ENCODE data around the gene MLST8.

Gene MLST8, protein sequence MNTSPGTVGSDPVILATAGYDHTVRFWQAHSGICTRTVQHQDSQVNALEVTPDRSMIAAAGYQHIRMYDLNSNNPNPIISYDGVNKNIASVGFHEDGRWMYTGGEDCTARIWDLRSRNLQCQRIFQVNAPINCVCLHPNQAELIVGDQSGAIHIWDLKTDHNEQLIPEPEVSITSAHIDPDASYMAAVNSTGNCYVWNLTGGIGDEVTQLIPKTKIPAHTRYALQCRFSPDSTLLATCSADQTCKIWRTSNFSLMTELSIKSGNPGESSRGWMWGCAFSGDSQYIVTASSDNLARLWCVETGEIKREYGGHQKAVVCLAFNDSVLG

DNA sequence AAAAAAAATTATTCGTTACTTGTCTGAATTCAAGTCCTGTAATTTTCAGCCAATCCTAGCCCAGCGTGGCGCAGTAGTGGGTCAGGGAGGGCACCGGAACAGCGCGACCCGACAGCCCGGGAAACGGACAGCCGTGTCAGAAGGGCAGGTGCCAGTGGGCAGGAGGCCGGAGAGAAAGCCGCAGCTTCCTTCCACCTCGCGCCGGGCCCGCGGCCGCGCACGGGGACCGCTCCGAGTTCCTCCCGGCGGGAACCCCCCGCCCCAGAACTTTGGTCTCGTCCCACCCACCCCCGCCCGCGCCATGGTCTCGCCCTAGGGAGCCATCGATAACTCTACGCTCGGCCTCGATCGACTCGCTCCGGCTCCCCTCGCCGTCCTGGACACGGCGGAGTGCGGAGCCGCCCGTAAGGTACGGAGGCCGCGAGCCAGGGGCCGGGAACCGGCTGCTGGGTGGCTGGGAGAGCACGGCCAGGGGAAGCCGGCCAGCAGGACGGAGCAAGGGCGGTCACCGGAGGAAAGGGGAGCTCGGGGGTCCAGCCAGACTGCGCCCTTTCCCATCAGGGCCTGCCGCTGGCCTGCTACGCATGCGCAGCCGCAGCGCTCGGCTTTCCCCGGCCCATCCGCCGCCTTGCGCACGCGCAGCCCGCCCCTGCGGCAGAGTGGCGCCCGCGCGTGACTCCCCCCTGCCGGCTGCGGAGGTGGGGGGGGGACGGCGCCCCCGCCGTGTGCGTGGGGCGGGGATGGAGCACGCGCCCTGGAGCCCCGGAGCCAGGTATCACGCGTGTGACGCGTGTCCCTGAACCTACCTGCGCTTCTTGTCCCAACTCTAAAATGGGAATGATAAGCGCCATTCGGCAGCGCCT is at the start of gene MLST8:
TSS of gene MLST8 (plus strand) at position 351 of the 863 bp plus-strand sequence. CDS start 632 bp downstream, outside the sequence.
- Histone ChIP-seq H2AFZ (ENCODE audit: low read length) (peak within 1 kb of the TSS; percentile 77), H3K9me2 (replicated peaks; ENCODE audit: insufficient read depth, low read length) (no peaks in the 10 kb centered on the region), H3K79me2 (ENCODE audit: low read length) (peaks cover 27% of the 10 kb centered on the region), H3K4me3 (ENCODE audit: low read length) (peak within 1 kb of the TSS; percentile 98), H3K27me3 (replicated peaks; ENCODE audit: insufficient read depth, low read length) (peaks cover 16% of the 10 kb centered on the region), H3K9me3 (replicated peaks; ENCODE audit: insufficient read depth, low read length) (no peaks in the 10 kb centered on the region), H3K36me3 (replicated peaks; ENCODE audit: insufficient read depth, low read length) (no peaks in the 10 kb centered on the region; the same call in 1 of the 2 replicates), H3K9ac (ENCODE audit: low read length) (peak within 1 kb of the TSS; percentile 96), H3K27ac (ENCODE audit: low read length) (peak within 1 kb of the TSS; percentile 74), H3K4me1 (ENCODE audit: low read length) (peaks cover 6% of the 10 kb centered on the region), H3K4me2 (ENCODE audit: low read depth, low read length) (peak within 1 kb of the TSS; percentile 100), H3F3A (ENCODE audit: insufficient read depth, low read length) (0 out of 2 replicates have a peak, but pooled peaks cover 3% of the 10 kb centered on the region), H4K20me1 (ENCODE audit: insufficient read depth, low read length) (no peaks in the 10 kb centered on the region)
- TF ChIP-seq, protein P1, sequence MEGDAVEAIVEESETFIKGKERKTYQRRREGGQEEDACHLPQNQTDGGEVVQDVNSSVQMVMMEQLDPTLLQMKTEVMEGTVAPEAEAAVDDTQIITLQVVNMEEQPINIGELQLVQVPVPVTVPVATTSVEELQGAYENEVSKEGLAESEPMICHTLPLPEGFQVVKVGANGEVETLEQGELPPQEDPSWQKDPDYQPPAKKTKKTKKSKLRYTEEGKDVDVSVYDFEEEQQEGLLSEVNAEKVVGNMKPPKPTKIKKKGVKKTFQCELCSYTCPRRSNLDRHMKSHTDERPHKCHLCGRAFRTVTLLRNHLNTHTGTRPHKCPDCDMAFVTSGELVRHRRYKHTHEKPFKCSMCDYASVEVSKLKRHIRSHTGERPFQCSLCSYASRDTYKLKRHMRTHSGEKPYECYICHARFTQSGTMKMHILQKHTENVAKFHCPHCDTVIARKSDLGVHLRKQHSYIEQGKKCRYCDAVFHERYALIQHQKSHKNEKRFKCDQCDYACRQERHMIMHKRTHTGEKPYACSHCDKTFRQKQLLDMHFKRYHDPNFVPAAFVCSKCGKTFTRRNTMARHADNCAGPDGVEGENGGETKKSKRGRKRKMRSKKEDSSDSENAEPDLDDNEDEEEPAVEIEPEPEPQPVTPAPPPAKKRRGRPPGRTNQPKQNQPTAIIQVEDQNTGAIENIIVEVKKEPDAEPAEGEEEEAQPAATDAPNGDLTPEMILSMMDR (IDR thresholded peaks at IDR 0.05; ENCODE audit: low read length): peak; percentile 22
- no peak for TF ChIP-seq EZH2phosphoT487 (IDR thresholded peaks at IDR 0.05; ENCODE audit: low read length)
- DNase-seq: peak; percentile 88

DNA sequence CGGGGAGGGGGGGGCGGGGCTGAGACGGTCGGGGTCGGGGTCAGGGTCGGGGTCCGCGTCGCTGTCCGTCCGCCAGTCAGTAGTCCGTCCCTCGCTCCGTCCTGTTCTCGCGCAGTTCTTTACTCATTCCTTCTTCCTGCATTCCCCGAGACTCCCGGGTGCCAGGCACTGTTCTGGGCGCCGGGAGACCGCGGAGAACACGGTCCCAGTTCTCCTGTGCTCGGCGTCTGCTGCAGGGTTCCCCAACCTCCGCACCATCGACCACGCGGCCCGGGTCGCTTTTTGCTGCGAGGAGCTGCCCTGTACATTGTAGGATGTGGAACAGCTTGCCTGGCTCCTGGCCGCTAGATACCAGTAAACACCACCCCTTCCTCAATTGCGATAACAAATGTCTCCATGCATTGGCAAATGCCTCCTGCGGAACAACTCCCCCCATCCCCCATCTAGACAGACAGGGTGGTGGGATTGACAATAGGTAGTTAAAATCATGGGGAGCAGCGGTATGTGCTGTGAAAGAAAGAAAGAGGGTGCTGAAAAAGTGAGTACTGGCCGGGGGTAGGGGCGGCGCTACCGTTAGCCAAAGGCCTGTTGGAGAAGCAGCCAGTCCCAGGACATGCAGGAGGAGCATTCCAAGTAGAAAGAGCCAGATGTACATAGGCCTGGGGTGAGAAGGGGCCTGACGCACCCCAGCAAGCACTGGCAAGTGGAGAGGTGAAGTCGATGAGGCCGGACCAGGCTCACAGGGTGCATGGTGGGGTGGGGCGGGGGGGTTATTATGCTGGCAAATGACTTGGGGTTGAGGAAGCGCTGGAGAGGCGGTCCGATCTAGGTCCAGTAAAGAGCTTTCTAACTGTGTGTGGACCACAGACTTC is 49.0 kb upstream of the MLST8 start:
- H3K36me3 ChIP-seq (replicated peaks; ENCODE audit: insufficient read depth, low read length): peaks cover 4% of the 10 kb centered on the region; the same call in 1 of the 2 replicates
- H2AFZ ChIP-seq (ENCODE audit: low read length): no peak overlapping the region
- peaks cover 29% of the 10 kb centered on the region for H4K20me1 ChIP-seq (ENCODE audit: insufficient read depth, low read length)
- peak overlapping the region; percentile 77 for H3K4me2 ChIP-seq (ENCODE audit: low read depth, low read length)
- DNase-seq: peak; percentile 12
- peaks cover 76% of the 10 kb centered on the region for H3K79me2 ChIP-seq (ENCODE audit: low read length)
- no peaks in the 10 kb centered on the region for H3K27me3 ChIP-seq (replicated peaks; ENCODE audit: insufficient read depth, low read length)
- no peak overlapping the region for H3K27ac ChIP-seq (ENCODE audit: low read length)
- peaks cover 22% of the 10 kb centered on the region for H3K4me1 ChIP-seq (ENCODE audit: low read length)
- H3K4me3 ChIP-seq (ENCODE audit: low read length): peak overlapping the region; percentile 79
- H3K9ac ChIP-seq (ENCODE audit: low read length): peak overlapping the region; percentile 57
- H3F3A ChIP-seq (ENCODE audit: insufficient read depth, low read length): peaks cover 39% of the 10 kb centered on the region
- TF ChIP-seq EZH2 (optimal IDR thresholded peaks at IDR 0.05; ENCODE audit: low read depth, low read length): no peak
- TF ChIP-seq, protein P1 (IDR thresholded peaks at IDR 0.05; ENCODE audit: low read length): no peak
- TF ChIP-seq EZH2phosphoT487 (IDR thresholded peaks at IDR 0.05; ENCODE audit: low read length): no peak
- H3K9me2 ChIP-seq (replicated peaks; ENCODE audit: insufficient read depth, low read length): no peaks in the 10 kb centered on the region
- H3K9me3 ChIP-seq (replicated peaks; ENCODE audit: insufficient read depth, low read length): no peaks in the 10 kb centered on the region

DNA sequence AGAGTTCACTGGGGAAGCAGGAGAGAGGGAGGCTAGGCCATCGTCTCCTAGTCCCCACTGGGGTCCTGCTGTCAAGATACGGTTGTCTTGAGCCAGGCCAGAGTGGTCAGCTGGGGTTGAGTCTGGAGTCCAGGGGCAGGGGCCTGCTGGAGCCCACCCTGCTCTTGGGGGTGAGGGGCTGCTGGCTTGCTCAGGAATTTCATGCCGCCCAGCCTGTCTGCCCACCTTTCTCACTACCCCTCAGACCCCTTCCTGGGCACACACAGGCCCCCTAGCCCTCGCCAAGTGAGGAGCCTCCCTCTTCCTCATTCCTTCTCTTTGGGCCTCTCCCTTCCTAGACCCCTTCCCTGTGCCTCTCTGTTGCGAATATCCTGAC is 48.4 kb upstream of the MLST8 start:
- H3K4me2 ChIP-seq (ENCODE audit: low read depth, low read length): peak overlapping the region; percentile 77
- no peaks in the 10 kb centered on the region for H3K9me2 ChIP-seq (replicated peaks; ENCODE audit: insufficient read depth, low read length)
- TF ChIP-seq EZH2phosphoT487 (IDR thresholded peaks at IDR 0.05; ENCODE audit: low read length) (no peak), EZH2 (optimal IDR thresholded peaks at IDR 0.05; ENCODE audit: low read depth, low read length) (no peak)
- TF ChIP-seq, protein P1 (IDR thresholded peaks at IDR 0.05; ENCODE audit: low read length): no peak
- peaks cover 4% of the 10 kb centered on the region; the same call in 1 of the 2 replicates for H3K36me3 ChIP-seq (replicated peaks; ENCODE audit: insufficient read depth, low read length)
- peaks cover 33% of the 10 kb centered on the region for H3F3A ChIP-seq (ENCODE audit: insufficient read depth, low read length)
- peaks cover 82% of the 10 kb centered on the region for H3K79me2 ChIP-seq (ENCODE audit: low read length)
- no peak overlapping the region for H3K27ac ChIP-seq (ENCODE audit: low read length)
- no peaks in the 10 kb centered on the region for H3K9me3 ChIP-seq (replicated peaks; ENCODE audit: insufficient read depth, low read length)
- peaks cover 23% of the 10 kb centered on the region for H4K20me1 ChIP-seq (ENCODE audit: insufficient read depth, low read length)
- H3K27me3 ChIP-seq (replicated peaks; ENCODE audit: insufficient read depth, low read length): no peaks in the 10 kb centered on the region
- no peak overlapping the region; the same call in 1 of the 2 replicates for H3K9ac ChIP-seq (ENCODE audit: low read length)
- no peak overlapping the region for H2AFZ ChIP-seq (ENCODE audit: low read length)
- DNase-seq: no peak
- peaks cover 22% of the 10 kb centered on the region for H3K4me1 ChIP-seq (ENCODE audit: low read length)
- H3K4me3 ChIP-seq (ENCODE audit: low read length): peak overlapping the region; percentile 79; the same call in 1 of the 2 replicates
